SK-N-SH (cell line): ENCODE measurements around the gene ILDR1. TPM values are rescaled to one million over a fixed set of nuclear protein-coding genes. Genes with fewer than 3 reads are reported as not detected.

Experiments used
- CTCF ChIA-PET: fragments of 300-600, 350-600 bp; formaldehyde crosslinking; extraction: SDS; loops from one replicate; lab custom pipeline; 2021; lab: Yijun Ruan, JAX
- POLR2A ChIA-PET: fragments of 350-600 bp; sonication (Branson Sonifier 250); formaldehyde crosslinking; extraction: SDS; loops from one replicate; lab custom pipeline; 2020; ENCODE audit warnings: antibody characterized with exemption, inconsistent platforms; lab: Yijun Ruan, JAX
- DNase-seq: peaks from one replicate; pipeline ENCODE4 v3.0.0; 2012
- H2AFZ ChIP-seq: fragments of 200-600 bp; sonication (generic); 2 replicates; pipeline ENCODE4 v1.8.1; 2016; ENCODE audit warnings: antibody characterized with exemption, mild to moderate bottlenecking, low read depth
- H3F3A ChIP-seq: fragments of 200-600 bp; sonication (generic); replicated peaks from 2 replicates; pipeline ENCODE3; 2016; ENCODE audit warnings: antibody characterized with exemption, mild to moderate bottlenecking; ENCODE audit not compliant: insufficient read depth
- H3K27ac ChIP-seq, 2 experiments: fragments of 200-500 bp in 1 of 2; fragments of 200-600 bp in 1 of 2; sonication (Bioruptor generic) in 1 of 2; sonication (generic), shearing (Covaris generic) in 1 of 2; 2 replicates each; pipeline versions ENCODE4 v1.5.1 to v1.6.1; 2014 to 2016; ENCODE audit warnings: low read depth in 2 of 2, inconsistent platforms in 1 of 2, low read length in 1 of 2, mild to moderate bottlenecking in 1 of 2, mixed read lengths in 1 of 2
- H3K27me3 ChIP-seq: fragments of 200-600 bp; sonication (generic), shearing (Covaris generic); 2 replicates; pipeline ENCODE4 v1.6.1; 2016; ENCODE audit warnings: mixed run types; ENCODE audit not compliant: insufficient read depth
- H3K36me3 ChIP-seq, 2 experiments: fragments of 200-500 bp in 1 of 2; fragments of 200-600 bp in 1 of 2; sonication (Bioruptor generic) in 1 of 2; sonication (generic) in 1 of 2; replicated peaks in 1 of 2; 2 replicates each; pipeline versions ENCODE3 to v1.5.1; 2014 to 2016; ENCODE audit warnings: low read length in 1 of 2, mild to moderate bottlenecking in 1 of 2; ENCODE audit not compliant: insufficient read depth in 2 of 2, control insufficient read depth in 1 of 2
- H3K4me1 ChIP-seq, 2 experiments: fragments of 200-500 bp in 1 of 2; fragments of 200-600 bp in 1 of 2; sonication (Bioruptor generic) in 1 of 2; sonication (generic), shearing (Covaris generic) in 1 of 2; 2 replicates each; pipeline versions ENCODE4 v1.5.1 to v1.6.1; 2014 to 2016; ENCODE audit warnings: low read depth in 1 of 2, low read length in 1 of 2, mixed run types in 1 of 2; ENCODE audit not compliant: insufficient read depth in 2 of 2, control insufficient read depth in 1 of 2
- H3K4me2 ChIP-seq: fragments of 200-600 bp; sonication (generic), shearing (Covaris generic); 2 replicates; pipeline ENCODE4 v1.6.1; 2017; ENCODE audit warnings: mixed run types
- H3K4me3 ChIP-seq, 2 experiments: fragments of 200-500 bp in 1 of 2; fragments of 200-600 bp in 1 of 2; sonication (Bioruptor generic) in 1 of 2; sonication (generic), shearing (Covaris generic) in 1 of 2; 2 replicates each; pipeline versions ENCODE4 v1.5.1 to v1.8.1; 2014 to 2016; ENCODE audit warnings: low read depth in 2 of 2, inconsistent platforms in 1 of 2, low read length in 1 of 2, mild to moderate bottlenecking in 1 of 2, mixed read lengths in 1 of 2, moderate library complexity in 1 of 2
- H3K79me2 ChIP-seq: fragments of 200-600 bp; sonication (generic); 2 replicates; pipeline ENCODE4 v1.8.1; 2017; ENCODE audit warnings: mild to moderate bottlenecking; ENCODE audit not compliant: insufficient read depth
- H3K9ac ChIP-seq: fragments of 200-600 bp; sonication (generic); 2 replicates; pipeline ENCODE4 v1.6.1; 2017; ENCODE audit warnings: mixed run types
- H3K9me2 ChIP-seq: fragments of 200-600 bp; sonication (generic); 2 replicates; pipeline ENCODE4 v1.6.1; 2017; ENCODE audit warnings: mixed run types
- H3K9me3 ChIP-seq: fragments of 200-600 bp; sonication (generic); 2 replicates; pipeline ENCODE4 v1.6.1; 2017; ENCODE audit warnings: mixed run types, mild to moderate bottlenecking, moderate library complexity
- H4K20me1 ChIP-seq: fragments of 200-600 bp; sonication (generic); 2 replicates; pipeline ENCODE4 v1.6.1; 2017; ENCODE audit warnings: mild to moderate bottlenecking, mixed run types; ENCODE audit not compliant: insufficient read depth
- CTCF ChIP-seq: fragments of 200-600 bp; sonication (generic); IDR thresholded peaks from 2 replicates; pipeline ENCODE4 v1.6.1; 2017; ENCODE audit warnings: antibody characterized with exemption, mild to moderate bottlenecking, moderate library complexity
- EP300 ChIP-seq, 2 experiments: IDR thresholded peaks; 2 replicates each; pipeline versions ENCODE4 v1.4.0 to v1.6.1; 2012; ENCODE audit warnings: borderline replicate concordance in 1 of 2, low read depth in 1 of 2, low read length in 1 of 2
- EZH2phosphoT487 ChIP-seq: fragments of 200-600 bp; sonication (generic); IDR thresholded peaks from 2 replicates; pipeline ENCODE4 v1.6.1; 2017; ENCODE audit warnings: low read depth, mixed run types, mild to moderate bottlenecking, antibody characterized with exemption, moderate library complexity, borderline replicate concordance
- FOXJ3 ChIP-seq: sonication (generic); formaldehyde crosslinking; IDR thresholded peaks from 2 replicates; pipeline ENCODE4 v1.5.1; 2020; ENCODE audit warnings: mild to moderate bottlenecking, missing genetic modification reagents
- FOXM1 ChIP-seq: IDR thresholded peaks from 2 replicates; pipeline ENCODE4 v1.4.0; 2012; ENCODE audit warnings: low read depth, mild to moderate bottlenecking
- GABPA ChIP-seq: IDR thresholded peaks from 2 replicates; pipeline ENCODE4 v1.4.0; 2012; ENCODE audit warnings: low read depth, mild to moderate bottlenecking
- IRF3 ChIP-seq: fragments of 150-350 bp; IDR thresholded peaks from 2 replicates; pipeline ENCODE4 v1.6.1; 2016; ENCODE audit warnings: mild to moderate bottlenecking, low read depth, low read length
- JUND ChIP-seq: IDR thresholded peaks from 2 replicates; pipeline ENCODE4 v1.4.0; 2012
- MAX ChIP-seq: IDR thresholded peaks from 2 replicates; pipeline ENCODE4 v1.4.0; 2012; ENCODE audit warnings: low read depth
- MXI1 ChIP-seq: IDR thresholded peaks from 2 replicates; pipeline ENCODE4 v1.6.1; 2012; ENCODE audit warnings: mild to moderate bottlenecking, low read depth, low read length, improper control_type of control experiment
- NFIC ChIP-seq: IDR thresholded peaks from 2 replicates; pipeline ENCODE4 v1.4.0; 2012; ENCODE audit warnings: borderline replicate concordance
- PBX3 ChIP-seq: IDR thresholded peaks from 2 replicates; pipeline ENCODE4; 2012
- POLR2AphosphoS5 ChIP-seq: IDR thresholded peaks from 2 replicates; pipeline ENCODE4 v1.6.1; 2012; ENCODE audit warnings: low read depth, low read length
- RAD21 ChIP-seq: IDR thresholded peaks from 2 replicates; pipeline ENCODE4 v1.6.1; 2012; ENCODE audit warnings: mild to moderate bottlenecking, low read length
- RFX5 ChIP-seq: IDR thresholded peaks from 2 replicates; pipeline ENCODE4 v1.6.1; 2012; ENCODE audit warnings: mild to moderate bottlenecking, improper control_type of control experiment, low read length
- SMC3 ChIP-seq: IDR thresholded peaks from 2 replicates; pipeline ENCODE4 v1.6.1; 2012; ENCODE audit warnings: low read depth, low read length, improper control_type of control experiment
- TCF12 ChIP-seq: IDR thresholded peaks from 2 replicates; pipeline ENCODE4 v1.4.0; 2012
- TEAD4 ChIP-seq: IDR thresholded peaks from 2 replicates; pipeline ENCODE4 v1.4.0; 2012; ENCODE audit warnings: mild to moderate bottlenecking, borderline replicate concordance; ENCODE audit not compliant: insufficient read depth
- ZBTB33 ChIP-seq: IDR thresholded peaks from 2 replicates; pipeline ENCODE4 v1.4.0; 2012; ENCODE audit warnings: low read depth, borderline replicate concordance
- WGBS: methylation state at CpG from one replicate; pipeline ENCODE4 v1.1.6; 2017; ENCODE audit warnings: low lambda C conversion rate; 5-methylcytosine and 5-hydroxymethylcytosine counted together
- polyA plus RNA-seq, 3 experiments: library from polyadenylated mRNA; depleted of rRNA; stranded (reverse); fragments of >200 nt; gene quantifications; 2 replicates each; pipeline ENCODE4 v1.2.3, GENCODE V29; 2012

Gene ILDR1
- polyA plus RNA-seq, 1 of the 3 experiments (the other 2 are of a cell fraction) = 0.02 TPM

GRCh38 chr3:121958801-121959200 lies 63.2 kb downstream of the ILDR1 start (continued):
- TF ChIP-seq PBX3 = no peak
- TF ChIP-seq ZBTB33 = no peak

GRCh38 chr3:121957674-121958415 lies 64.2 kb downstream of the ILDR1 start:
- ChIA-PET POLR2A (no interaction called here), CTCF (no interaction called here)
- 19% methylated on average over 2 of the region's 2 CpGs for WGBS
- no peaks in the 10 kb centered on the region for H3K9me2 ChIP-seq
- H3K27ac ChIP-seq = no peak overlapping the region
- TF ChIP-seq ZBTB33 (no peak), TCF12 (no peak), FOXM1 (no peak), SMC3 (no peak), PBX3 (no peak), NFIC (no peak), EP300 (IDR thresholded peaks at IDR 0.05; ENCODE audit: borderline replicate concordance in 1 of 2, low read depth in 1 of 2, low read length in 1 of 2) (no peak), TEAD4 (no peak), MAX (no peak), RAD21 (no peak), FOXJ3 (CRISPR knock-in tag) (no peak), MXI1 (no peak), RFX5 (no peak), GABPA (no peak), POLR2AphosphoS5 (no peak), JUND (no peak), IRF3 (no peak), EZH2phosphoT487 (no peak), CTCF (no peak)
- no peaks in the 10 kb centered on the region for H3K36me3 ChIP-seq
- no peak for DNase-seq
- H4K20me1 ChIP-seq = no peaks in the 10 kb centered on the region
- no peaks in the 10 kb centered on the region for H3K27me3 ChIP-seq
- no peak overlapping the region for H3K4me3 ChIP-seq
- H3K9ac ChIP-seq = no peak overlapping the region
- no peak overlapping the region for H2AFZ ChIP-seq
- no peaks in the 10 kb centered on the region for H3K4me1 ChIP-seq
- H3K9me3 ChIP-seq = no peaks in the 10 kb centered on the region; the same call in 1 of the 2 replicates
- no peak overlapping the region for H3K4me2 ChIP-seq
- H3K79me2 ChIP-seq = no peaks in the 10 kb centered on the region
- H3F3A ChIP-seq = no peaks in the 10 kb centered on the region
